Measurements from ENCODE around the gene GJC2. TPM values are rescaled to one million over a fixed set of nuclear protein-coding genes. Genes with fewer than 3 reads are reported as not detected.

The GJC2 gene
- total and polyA plus RNA-seq, 2 donors (not counting 3 experiments of a cell fraction or from before 2014, with no cell fraction given) = 0.58 to 1.2 TPM

DNA sequence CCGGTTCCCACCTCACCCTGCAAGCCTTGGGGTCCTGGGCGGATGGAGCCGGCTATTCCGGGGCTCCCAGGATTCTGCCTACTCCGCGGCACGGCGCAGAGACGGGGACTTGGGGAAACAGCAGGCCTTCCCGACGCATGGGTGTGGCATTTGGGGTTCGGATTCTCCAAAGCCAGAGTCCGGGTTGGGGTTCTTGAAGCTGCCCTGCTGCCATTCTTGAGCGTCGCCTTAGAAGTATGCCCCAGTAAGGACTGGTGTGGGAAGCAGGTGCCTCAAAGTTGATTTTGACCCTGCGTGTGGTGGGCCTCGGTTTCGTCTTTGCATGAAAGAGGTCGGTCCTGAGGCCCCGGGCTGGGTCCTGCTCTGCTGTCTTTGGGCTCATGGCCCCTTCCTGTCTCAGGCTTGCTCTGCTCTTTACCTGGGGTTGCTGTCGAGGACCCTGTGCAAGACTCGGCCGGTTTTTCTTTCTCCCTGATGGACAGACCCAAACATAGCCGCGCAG, 9.0 kb upstream of the GJC2 start:
- intact Hi-C loops (cut with micrococcal nuclease) = loop anchor here (1.0 to 2.0 kb wide), 8 partner anchors 8 to 318 kb away; partner anchors contain the start of genes ARF1, IBA57, MRPL55 and TRIM11
- H3K4me2 ChIP-seq (ENCODE audit: insufficient read depth, low read length) = peak overlapping the region; percentile 93
- no TSS peak for BruUV-seq (replicated peaks)

More for the DNA sequence above, 9.0 kb upstream of the GJC2 start:
- no peak overlapping the region for H2AFZ ChIP-seq (ENCODE audit: low read depth, low read length)
- H3K9me1 ChIP-seq (replicated peaks; ENCODE audit: control insufficient read depth, extremely low read depth, insufficient read depth, low read length) = no peaks in the 10 kb centered on the region
- peaks cover 12 to 16% of the 10 kb centered on the region in 2 experiments for H3K27me3 ChIP-seq (ENCODE audit: control insufficient read depth in 2 of 2, insufficient read depth in 2 of 2, low read length in 2 of 2)
- TF ChIP-seq FOS (IDR thresholded peaks at IDR 0.05; ENCODE audit: borderline replicate concordance, insufficient read depth, low read length) (no peak), POLR2A (IDR thresholded peaks at IDR 0.05; ENCODE audit: low read depth, low read length) (no peak), GATA2 (IDR thresholded peaks at IDR 0.05; ENCODE audit: insufficient read depth, insufficient read length, low read depth, low read length) (no peak), MYC (IDR thresholded peaks at IDR 0.05; ENCODE audit: low read depth, low read length) (no peak), JUN (IDR thresholded peaks at IDR 0.05; ENCODE audit: borderline replicate concordance, insufficient read depth, insufficient read length, low read depth) (no peak), POLR2AphosphoS5 (IDR thresholded peaks at IDR 0.05; ENCODE audit: insufficient read depth, low read depth, low read length) (no peak), EZH2 (IDR thresholded peaks at IDR 0.05; ENCODE audit: borderline replicate concordance, low read depth, low read length, severe bottlenecking) (no peak)
- TF ChIP-seq, protein P1, sequence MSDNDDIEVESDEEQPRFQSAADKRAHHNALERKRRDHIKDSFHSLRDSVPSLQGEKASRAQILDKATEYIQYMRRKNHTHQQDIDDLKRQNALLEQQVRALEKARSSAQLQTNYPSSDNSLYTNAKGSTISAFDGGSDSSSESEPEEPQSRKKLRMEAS (IDR thresholded peaks at IDR 0.05; ENCODE audit: insufficient read depth, insufficient read length) = no peak
- TF ChIP-seq, protein P2, sequence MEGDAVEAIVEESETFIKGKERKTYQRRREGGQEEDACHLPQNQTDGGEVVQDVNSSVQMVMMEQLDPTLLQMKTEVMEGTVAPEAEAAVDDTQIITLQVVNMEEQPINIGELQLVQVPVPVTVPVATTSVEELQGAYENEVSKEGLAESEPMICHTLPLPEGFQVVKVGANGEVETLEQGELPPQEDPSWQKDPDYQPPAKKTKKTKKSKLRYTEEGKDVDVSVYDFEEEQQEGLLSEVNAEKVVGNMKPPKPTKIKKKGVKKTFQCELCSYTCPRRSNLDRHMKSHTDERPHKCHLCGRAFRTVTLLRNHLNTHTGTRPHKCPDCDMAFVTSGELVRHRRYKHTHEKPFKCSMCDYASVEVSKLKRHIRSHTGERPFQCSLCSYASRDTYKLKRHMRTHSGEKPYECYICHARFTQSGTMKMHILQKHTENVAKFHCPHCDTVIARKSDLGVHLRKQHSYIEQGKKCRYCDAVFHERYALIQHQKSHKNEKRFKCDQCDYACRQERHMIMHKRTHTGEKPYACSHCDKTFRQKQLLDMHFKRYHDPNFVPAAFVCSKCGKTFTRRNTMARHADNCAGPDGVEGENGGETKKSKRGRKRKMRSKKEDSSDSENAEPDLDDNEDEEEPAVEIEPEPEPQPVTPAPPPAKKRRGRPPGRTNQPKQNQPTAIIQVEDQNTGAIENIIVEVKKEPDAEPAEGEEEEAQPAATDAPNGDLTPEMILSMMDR (IDR thresholded peaks at IDR 0.05; ENCODE audit: extremely low read depth in 1 of 2, insufficient read depth in 1 of 2, low read depth in 1 of 2, low read length in 2 of 2) = no peak
- peak overlapping the region; percentile 53 to 77 (median 65) for H3K4me3 ChIP-seq (replicated peaks in 1 of 3; ENCODE audit: insufficient read depth in 1 of 3, low read depth in 1 of 3, low read length in 3 of 3)
- peak overlapping the region; percentile 82 for H3K27ac ChIP-seq (ENCODE audit: insufficient read depth, low read depth, low read length)
- no peaks in the 10 kb centered on the region for H3K9me3 ChIP-seq (replicated peaks; ENCODE audit: control insufficient read depth, insufficient read depth, low read length)
- no peaks in the 10 kb centered on the region for H4K20me1 ChIP-seq (replicated peaks; ENCODE audit: control insufficient read depth, extremely low read depth, insufficient read depth, low read length)
- H3K36me3 ChIP-seq (ENCODE audit: control insufficient read depth in 2 of 2, extremely low read depth in 1 of 2, insufficient read depth in 2 of 2, low read length in 2 of 2) = peaks cover 0 to 3% of the 10 kb centered on the region in 2 experiments
- H3K9ac ChIP-seq (replicated peaks; ENCODE audit: extremely low read depth, insufficient read depth, low read length) = peak overlapping the region; percentile 86
- DNase-seq (ENCODE audit: low read depth, low spot score) = no peak
- CTCF ChIA-PET = interaction anchor here (0.6 to 3.5 kb wide), 5 partner anchors 10 to 141 kb away, joined by 4 to 12 read pairs (median 7); partner anchors contain the start of gene IBA57
- FAIRE-seq = no peak
- peaks cover 18% of the 10 kb centered on the region for H3K4me1 ChIP-seq (ENCODE audit: control insufficient read depth, extremely low read depth, insufficient read depth, low read length)
- peaks cover 53% of the 10 kb centered on the region for H3K79me2 ChIP-seq (ENCODE audit: control insufficient read depth, insufficient read depth, low read length)
- dilution Hi-C loops (cut with MboI; ENCODE audit: extremely low pct_ligation_motif_present, low sequenced_read_pairs) = no loop called here
- POLR2A ChIA-PET = interaction anchor here (0.7 to 0.9 kb wide), 4 partner anchors 8 to 266 kb away, joined by 3 to 5 read pairs (median 4); partner anchors contain the start of genes IBA57 and TRIM11

Measured in endothelial cell of umbilical vein (primary cell).